H1 (cell line): Measurements from ENCODE around the gene TP73. TPM values are rescaled to one million over a fixed set of nuclear protein-coding genes. Genes with fewer than 3 reads are reported as not detected.
A peak's percentile ranks its signal among the peaks of the same experiment; 100 is the strongest.

Experiments
- CBX8 ChIP-seq: fragments of 300-800, 300-1000 bp; sonication (generic); IDR thresholded peaks from 2 replicates; pipeline ENCODE4 v1.7.1; 2016; ENCODE audit warnings: low read depth, low read length, borderline replicate concordance
- CTBP2 ChIP-seq: IDR thresholded peaks from 2 replicates; pipeline ENCODE4 v1.7.0; 2011; ENCODE audit warnings: borderline replicate concordance, mild to moderate bottlenecking, moderate library complexity, mixed read lengths, low read length; ENCODE audit not compliant: insufficient read depth, insufficient read length
- E2F6 ChIP-seq: IDR thresholded peaks from 2 replicates; pipeline ENCODE4 v1.6.1; 2012; ENCODE audit warnings: inconsistent platforms
- GABPA ChIP-seq: IDR thresholded peaks from 2 replicates; pipeline ENCODE4 v1.6.1; 2011; ENCODE audit warnings: mild to moderate bottlenecking, low read length, moderate library complexity, borderline replicate concordance; ENCODE audit not compliant: insufficient read depth
- GTF2F1 ChIP-seq: IDR thresholded peaks from 2 replicates; pipeline ENCODE4 v1.6.1; 2012; ENCODE audit warnings: low read depth, low read length, improper control_type of control experiment, borderline replicate concordance
- POU5F1 ChIP-seq: IDR thresholded peaks from 2 replicates; pipeline ENCODE4 v1.6.1; 2011; ENCODE audit warnings: low read depth, mild to moderate bottlenecking, low read length, moderate library complexity
- RAD21 ChIP-seq, 2 experiments: IDR thresholded peaks in 1 of 2; conservative IDR thresholded peaks in 1 of 2; 2 replicates each; pipeline ENCODE4 v1.6.1; 2011; ENCODE audit warnings: low read depth in 2 of 2, low read length in 2 of 2, improper control_type of control experiment in 1 of 2, inconsistent platforms in 1 of 2, mild to moderate bottlenecking in 1 of 2, moderate library complexity in 1 of 2
- RFX5 ChIP-seq: IDR thresholded peaks from 2 replicates; pipeline ENCODE4 v1.6.1; 2011; ENCODE audit warnings: low read depth, low read length, improper control_type of control experiment, borderline replicate concordance
- SIRT6 ChIP-seq: IDR thresholded peaks from one replicate; pipeline ENCODE4 v1.7.1; 2012; ENCODE audit warnings: low read length, inconsistent platforms
- TBP ChIP-seq: IDR thresholded peaks from 2 replicates; pipeline ENCODE4 v1.6.1; 2011; ENCODE audit warnings: low read depth, low read length, improper control_type of control experiment
- USF2 ChIP-seq: IDR thresholded peaks from 2 replicates; pipeline ENCODE4 v1.6.1; 2011; ENCODE audit warnings: low read length, improper control_type of control experiment
- YY1 ChIP-seq: IDR thresholded peaks from 2 replicates; pipeline ENCODE4 v1.6.1; 2011; ENCODE audit warnings: low read depth, mild to moderate bottlenecking, low read length
- ZNF274 ChIP-seq: IDR thresholded peaks from 2 replicates; pipeline ENCODE4 v1.7.0; 2012; ENCODE audit warnings: low read length, borderline replicate concordance; ENCODE audit errors: extremely low read depth
- polyA plus RNA-seq, 7 experiments: library from polyadenylated mRNA; depleted of rRNA in 3 of 7; stranded (reverse) in 5 of 7; unstranded in 2 of 7; fragments of >200 nt in 5 of 7; fragments of 200-250 nt in 2 of 7; gene quantifications; 1 replicate in 5 of 7; 2 replicates in 1 of 7; 4 replicates in 1 of 7; pipeline versions ENCODE4 v1.2.1 to v1.2.3, GENCODE V29; 2011 to 2013; ENCODE audit warnings: missing spikeins in 2 of 7, mixed read lengths in 2 of 7
- total RNA-seq: library from RNA; stranded (reverse); fragmentation: NEBNext Ultra II Directional; extraction: Animal tissue kit (Norgen Biotek cat#: 25700); gene quantifications from 2 replicates; pipeline ENCODE4 v1.2.1, GENCODE V29; 2021
- TF ChIP-seq, protein P1 (sequence below), 3 experiments: IDR thresholded peaks; 1 replicate in 2 of 3; 2 replicates in 1 of 3; pipeline versions ENCODE4 v1.5.1 to v1.6.1; 2011; ENCODE audit warnings: low read length in 3 of 3, mild to moderate bottlenecking in 3 of 3, inconsistent platforms in 2 of 3, low read depth in 1 of 3, moderate library complexity in 1 of 3; ENCODE audit not compliant: insufficient read depth in 1 of 3; ENCODE audit errors: control extremely low read depth in 1 of 3
- TF ChIP-seq, protein P2 (sequence below): IDR thresholded peaks from 2 replicates; pipeline ENCODE4 v1.6.1; 2012; ENCODE audit warnings: inconsistent platforms

Gene TP73
- total and polyA plus RNA-seq, 2 of the 8 experiments (the other 6 are each of a cell fraction or from before 2014, with no cell fraction given): 2.6 to 3.1 TPM

DNA sequence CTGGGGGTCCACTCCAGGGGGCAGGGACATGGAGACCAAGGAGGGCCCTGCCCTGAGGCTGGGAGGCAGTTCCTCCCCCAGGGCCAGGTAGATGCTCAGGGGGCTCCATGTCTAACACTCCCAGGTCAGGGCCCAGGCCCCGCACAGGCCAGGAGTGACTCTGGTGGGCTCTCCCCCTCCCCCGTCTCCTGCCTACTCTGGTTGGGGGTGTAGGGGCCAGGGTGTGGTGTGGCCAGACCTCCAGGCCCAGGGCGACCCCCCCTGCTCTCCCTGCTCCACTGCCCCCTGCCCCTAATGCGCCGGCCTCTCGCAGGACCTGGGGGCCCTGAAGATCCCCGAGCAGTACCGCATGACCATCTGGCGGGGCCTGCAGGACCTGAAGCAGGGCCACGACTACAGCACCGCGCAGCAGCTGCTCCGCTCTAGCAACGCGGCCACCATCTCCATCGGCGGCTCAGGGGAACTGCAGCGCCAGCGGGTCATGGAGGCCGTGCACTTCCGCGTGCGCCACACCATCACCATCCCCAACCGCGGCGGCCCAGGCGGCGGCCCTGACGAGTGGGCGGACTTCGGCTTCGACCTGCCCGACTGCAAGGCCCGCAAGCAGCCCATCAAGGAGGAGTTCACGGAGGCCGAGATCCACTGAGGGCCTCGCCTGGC, 80.2 kb downstream of the TP73 start (continued):
- TF ChIP-seq, protein P1, sequence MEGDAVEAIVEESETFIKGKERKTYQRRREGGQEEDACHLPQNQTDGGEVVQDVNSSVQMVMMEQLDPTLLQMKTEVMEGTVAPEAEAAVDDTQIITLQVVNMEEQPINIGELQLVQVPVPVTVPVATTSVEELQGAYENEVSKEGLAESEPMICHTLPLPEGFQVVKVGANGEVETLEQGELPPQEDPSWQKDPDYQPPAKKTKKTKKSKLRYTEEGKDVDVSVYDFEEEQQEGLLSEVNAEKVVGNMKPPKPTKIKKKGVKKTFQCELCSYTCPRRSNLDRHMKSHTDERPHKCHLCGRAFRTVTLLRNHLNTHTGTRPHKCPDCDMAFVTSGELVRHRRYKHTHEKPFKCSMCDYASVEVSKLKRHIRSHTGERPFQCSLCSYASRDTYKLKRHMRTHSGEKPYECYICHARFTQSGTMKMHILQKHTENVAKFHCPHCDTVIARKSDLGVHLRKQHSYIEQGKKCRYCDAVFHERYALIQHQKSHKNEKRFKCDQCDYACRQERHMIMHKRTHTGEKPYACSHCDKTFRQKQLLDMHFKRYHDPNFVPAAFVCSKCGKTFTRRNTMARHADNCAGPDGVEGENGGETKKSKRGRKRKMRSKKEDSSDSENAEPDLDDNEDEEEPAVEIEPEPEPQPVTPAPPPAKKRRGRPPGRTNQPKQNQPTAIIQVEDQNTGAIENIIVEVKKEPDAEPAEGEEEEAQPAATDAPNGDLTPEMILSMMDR (IDR thresholded peaks at IDR 0.05; ENCODE audit: control extremely low read depth in 1 of 3, insufficient read depth in 1 of 3, low read depth in 1 of 3, low read length in 3 of 3): peak in 2 of 3 experiments; percentile 17 to 27; a peak in 2 of 4 replicates
- TF ChIP-seq POU5F1: no peak
- no peak for TF ChIP-seq SIRT6
- peak; percentile 72; the same call in 1 of the 2 replicates for TF ChIP-seq GABPA
- no peak for TF ChIP-seq CTBP2
- 0 out of 2 replicates have a peak, but pooled peaks have one; percentile 22 for TF ChIP-seq YY1
- TF ChIP-seq ZNF274: no peak
- no peak for TF ChIP-seq CBX8
- peak in 1 of 2 experiments; percentile 1; a peak in 1 of 4 replicates for TF ChIP-seq RAD21 (IDR thresholded peaks at IDR 0.05 in 1 of 2, conservative IDR thresholded peaks at IDR 0.05 in 1 of 2; ENCODE audit: low read depth in 2 of 2, low read length in 2 of 2)
- TF ChIP-seq GTF2F1: no peak
- TF ChIP-seq E2F6: 0 out of 2 replicates have a peak, but pooled peaks have one; percentile 35
- TF ChIP-seq, protein P2, sequence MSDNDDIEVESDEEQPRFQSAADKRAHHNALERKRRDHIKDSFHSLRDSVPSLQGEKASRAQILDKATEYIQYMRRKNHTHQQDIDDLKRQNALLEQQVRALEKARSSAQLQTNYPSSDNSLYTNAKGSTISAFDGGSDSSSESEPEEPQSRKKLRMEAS: peak; percentile 85
- no peak for TF ChIP-seq RFX5
- no peak for TF ChIP-seq USF2
- TF ChIP-seq TBP: 0 out of 2 replicates have a peak, but pooled peaks have one; percentile 23
